NCI-H446 (cell line): ENCODE results near the gene DNAJB11.
"Not testable (repeated sequence)": the region's sequence is repeated elsewhere in the genome, so short reads cannot be mapped to it uniquely, and the experiment has no call there.

Experiments used
- DNase-seq, 2 experiments: peaks; one replicate each; lab custom pipeline; 2025; lab: John Stamatoyannopoulos, UW

Gene DNAJB11

DNA sequence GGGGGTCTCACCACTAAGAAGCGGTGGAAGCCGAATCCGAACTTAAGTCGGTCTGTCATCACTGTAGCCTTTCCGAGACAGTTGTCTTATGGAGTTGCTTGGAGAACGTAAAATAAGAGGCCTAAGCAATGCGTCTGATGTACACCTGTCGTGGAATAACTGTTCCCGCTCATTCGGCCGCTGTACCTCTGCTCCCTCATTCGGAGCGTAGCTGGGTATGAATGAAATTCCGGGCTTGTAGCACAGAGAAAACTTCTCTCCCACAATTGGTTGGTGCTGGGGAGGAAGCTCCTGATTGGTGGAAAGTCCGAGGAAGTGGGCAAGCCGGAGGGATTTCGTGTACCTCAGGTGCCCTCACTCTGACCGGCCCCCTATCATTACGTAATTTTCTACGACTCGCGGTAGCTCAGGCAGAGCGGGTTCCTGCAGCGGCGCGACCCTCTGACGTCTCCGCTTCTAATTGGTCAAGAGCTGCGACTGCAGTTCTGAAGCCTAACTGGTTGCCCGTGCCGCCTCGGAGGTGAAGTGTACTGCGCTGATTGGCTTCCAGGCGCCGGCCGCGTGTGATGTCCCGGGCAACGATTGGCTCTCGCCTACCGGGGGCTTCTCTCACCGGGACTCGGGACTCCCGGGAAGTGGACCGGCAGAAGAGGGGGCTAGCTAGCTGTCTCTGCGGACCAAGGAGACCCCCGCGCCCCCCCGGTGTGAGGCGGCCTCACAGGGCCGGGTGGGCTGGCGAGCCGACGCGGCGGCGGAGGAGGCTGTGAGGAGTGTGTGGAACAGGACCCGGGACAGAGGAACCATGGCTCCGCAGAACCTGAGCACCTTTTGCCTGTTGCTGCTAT is at the start of gene DNAJB11:
Gene DNAJB11 (plus strand): TSS at position 625 of the 845 bp plus-strand sequence. CDS start 178 bp downstream, at position 803.
- peak; percentile 99 to 100 for DNase-seq

DNA sequence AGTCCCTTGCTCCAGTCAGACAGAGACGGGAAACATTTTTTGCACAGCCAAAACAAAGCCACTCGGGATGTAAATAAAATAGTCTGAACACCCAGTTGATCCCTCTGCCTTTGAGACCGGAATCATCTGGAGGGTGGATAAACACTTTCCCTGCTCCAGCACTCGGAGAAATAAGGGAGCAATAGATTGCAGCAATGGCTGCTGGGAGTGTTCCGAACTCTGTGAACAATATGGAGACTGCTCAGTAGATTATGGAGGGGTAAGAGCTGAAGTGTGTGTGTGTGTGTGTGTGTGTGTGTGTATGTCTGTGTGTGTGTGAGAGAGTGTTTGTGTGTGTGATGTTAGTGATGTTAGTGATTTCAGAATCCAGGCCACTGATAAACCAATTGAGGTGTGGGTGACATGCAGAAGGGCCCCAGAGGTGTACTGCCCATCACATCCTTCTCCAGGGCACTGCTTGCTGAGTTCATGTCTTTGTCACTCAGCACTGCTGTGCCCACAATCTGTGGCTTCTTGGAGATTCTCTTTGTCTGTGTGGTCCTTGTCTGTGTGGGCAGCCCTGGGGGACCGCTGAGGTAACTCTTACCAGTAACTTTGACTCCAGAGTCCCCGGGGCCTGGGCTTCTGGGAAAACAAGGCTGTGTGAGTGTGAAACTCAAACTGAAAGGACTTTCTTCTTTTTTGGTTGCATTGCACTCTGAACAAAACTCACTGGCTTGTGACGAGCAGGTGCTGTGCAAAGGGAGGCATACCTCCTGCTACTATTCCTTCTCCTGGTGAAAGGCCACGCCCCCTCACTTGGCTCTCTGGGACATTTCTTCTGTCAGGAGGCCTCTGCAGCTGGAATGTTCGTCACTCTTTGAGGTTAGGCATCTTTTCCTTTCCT is 49.3 kb upstream of the DNAJB11 start:
- no peak for DNase-seq

DNA sequence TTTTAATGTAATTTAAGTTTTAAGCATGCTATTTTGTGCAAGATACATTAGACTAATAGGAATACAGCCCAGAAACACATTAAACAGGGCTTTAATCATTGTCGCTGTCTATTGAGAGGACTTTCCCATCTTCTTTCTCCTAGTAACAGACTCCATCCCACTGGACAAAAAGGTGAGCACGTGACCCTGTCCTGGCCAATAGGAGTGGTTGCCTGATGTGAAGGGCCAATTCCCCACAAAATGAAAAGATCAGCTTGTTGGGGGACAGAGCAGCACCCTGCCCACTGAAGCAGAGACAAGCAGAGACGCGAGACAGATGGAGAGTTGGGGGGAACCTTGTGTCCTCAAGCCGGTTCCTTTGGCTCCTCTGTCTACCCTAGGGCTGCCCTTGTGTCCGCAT is 47.5 kb upstream of the DNAJB11 start:
- DNase-seq, result no peak

GRCh38 chr3:186523434-186523833 is 47.1 kb upstream of the DNAJB11 start:
- no peak for DNase-seq

- no peak for DNase-seq
These were observed 45.9 kb upstream of the DNAJB11 start for GRCh38 chr3:186524616-186525015.

- DNase-seq, result no peak
These were observed 44.9 kb upstream of the DNAJB11 start for GRCh38 chr3:186525369-186526255.

GRCh38 chr3:186526256-186526606 is 44.3 kb upstream of the DNAJB11 start:
- DNase-seq, result peak; percentile 54 to 72

DNA sequence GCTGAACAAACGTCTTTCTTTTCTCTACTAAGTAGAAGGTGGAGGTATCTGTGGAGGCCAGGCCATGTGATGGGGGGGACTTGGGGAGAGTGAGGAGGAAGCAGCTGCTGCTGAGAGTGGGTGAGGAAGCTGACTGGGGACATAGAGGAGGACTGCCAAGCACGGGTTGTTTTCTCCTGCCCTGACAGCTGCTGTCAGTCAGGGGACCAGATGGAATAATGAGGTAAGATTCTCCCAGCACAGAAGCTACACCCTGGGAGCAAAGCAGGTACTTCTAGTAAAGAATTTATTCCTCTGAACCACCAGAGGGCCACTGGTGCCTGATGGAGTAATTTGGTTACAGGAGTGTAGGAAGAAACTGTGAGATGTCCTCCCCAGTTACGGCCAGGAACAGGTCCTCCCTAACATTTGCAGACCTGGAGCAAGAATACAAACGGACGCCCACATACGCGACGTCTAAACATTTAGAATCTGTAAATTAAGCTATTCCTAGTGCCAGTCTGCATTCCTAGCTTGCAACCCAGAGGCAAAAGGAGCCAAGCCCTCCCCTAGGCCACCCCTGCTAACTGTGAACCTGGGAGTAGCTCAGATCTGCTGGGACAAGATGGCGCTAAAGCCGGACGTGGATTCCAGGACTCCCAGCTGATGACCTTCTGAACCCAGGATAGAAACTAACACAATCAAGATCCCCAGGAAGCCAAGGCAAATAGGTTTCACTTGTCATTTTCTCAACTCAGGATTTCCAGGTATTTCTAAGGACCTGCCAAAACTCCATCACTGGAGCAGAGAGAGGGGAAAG is 41.1 kb upstream of the DNAJB11 start:
- peak in 1 of 2 experiments; percentile 75 for DNase-seq

DNA sequence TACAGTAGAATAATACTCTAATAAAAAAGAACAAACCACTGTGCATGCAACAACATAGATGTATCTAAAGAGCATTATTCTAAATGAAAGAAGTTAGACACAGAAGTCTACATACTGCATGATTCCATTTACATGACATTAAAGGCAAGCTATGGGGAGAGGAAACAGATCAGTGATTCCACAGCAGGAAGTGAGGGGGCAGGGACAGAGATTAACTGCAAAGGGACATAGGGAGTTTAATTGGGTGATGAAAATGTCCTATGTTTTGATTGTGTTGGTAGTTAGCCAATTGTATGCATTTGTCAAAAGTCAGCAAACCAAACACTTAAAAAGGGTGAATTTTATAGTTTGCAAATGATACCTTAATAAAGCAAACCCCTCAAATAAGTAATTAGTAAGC is 40.1 kb upstream of the DNAJB11 start:
- no peak for DNase-seq

GRCh38 chr3:186531694-186532093 is 38.8 kb upstream of the DNAJB11 start:
- not testable (repeated sequence) for DNase-seq

GRCh38 chr3:186532598-186533072 is 37.9 kb upstream of the DNAJB11 start:
- DNase-seq, result no peak

GRCh38 chr3:186534113-186534669 is 36.3 kb upstream of the DNAJB11 start:
- DNase-seq, result no peak

DNA sequence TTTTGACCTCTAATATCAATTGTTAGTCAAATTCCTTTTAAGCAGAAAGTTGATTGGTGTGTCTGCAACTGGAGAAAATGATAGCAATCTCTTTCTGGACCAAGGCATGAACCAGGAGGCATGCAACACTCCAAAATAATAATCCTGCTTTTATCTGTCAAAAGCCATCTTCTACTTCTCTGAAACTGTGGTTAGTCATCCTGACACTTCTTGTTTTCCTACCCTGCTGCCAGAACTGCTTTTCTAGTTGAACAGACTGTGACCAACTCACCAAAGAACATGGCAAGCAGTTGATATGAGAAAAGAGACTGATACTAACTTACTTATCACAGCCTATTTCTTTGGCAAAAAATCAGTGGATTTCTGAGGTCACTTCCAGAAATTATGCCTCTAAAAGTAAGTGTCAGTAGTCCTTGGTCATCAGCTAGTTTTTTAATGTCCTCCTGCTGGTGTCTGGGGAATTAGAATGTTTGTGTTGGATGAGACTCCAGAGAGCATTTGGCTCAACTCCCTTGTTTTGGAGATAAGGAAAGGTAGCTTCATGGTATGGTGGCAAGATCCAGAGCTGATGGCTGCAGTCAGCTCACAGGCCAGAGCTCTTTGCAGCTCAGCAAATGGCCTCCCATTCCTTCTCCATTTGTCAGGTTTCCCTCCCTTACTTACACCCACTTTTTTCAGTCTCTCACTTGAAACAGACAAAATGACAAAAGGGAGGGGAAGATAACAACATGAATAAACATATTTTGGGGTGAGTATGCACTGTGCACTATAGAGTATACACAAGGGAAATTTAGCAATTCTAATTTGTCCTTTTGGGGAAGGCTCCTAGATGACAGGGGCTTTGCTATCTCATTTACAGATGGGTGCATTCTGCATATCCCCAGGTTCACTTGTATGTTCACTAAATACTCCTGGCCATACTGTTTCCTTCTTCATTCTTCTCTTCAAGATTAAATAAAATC is 33.4 kb upstream of the DNAJB11 start:
- DNase-seq, result no peak

DNA sequence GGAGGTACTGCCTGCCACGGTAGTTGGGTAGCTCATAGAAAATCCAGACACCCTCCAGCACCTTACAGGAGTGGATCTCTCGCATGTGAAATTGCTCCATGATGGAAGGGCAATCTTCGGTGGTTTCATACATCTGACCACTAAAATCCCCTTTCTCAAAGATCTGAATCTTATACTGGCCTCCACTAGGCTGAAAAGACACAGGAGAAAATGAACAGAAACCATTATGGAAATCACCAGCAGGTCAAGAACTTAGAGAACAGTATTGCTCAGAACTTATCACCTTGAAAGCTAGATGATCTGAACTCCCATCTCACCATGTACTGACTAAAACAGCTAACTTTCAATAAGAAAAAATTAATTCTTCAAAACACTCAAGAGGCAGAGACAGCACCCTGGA is 31.7 kb upstream of the DNAJB11 start:
- no peak for DNase-seq

- DNase-seq, result peak; percentile 39 to 85
These were observed 30.2 kb upstream of the DNAJB11 start for GRCh38 chr3:186540221-186540834.

DNA sequence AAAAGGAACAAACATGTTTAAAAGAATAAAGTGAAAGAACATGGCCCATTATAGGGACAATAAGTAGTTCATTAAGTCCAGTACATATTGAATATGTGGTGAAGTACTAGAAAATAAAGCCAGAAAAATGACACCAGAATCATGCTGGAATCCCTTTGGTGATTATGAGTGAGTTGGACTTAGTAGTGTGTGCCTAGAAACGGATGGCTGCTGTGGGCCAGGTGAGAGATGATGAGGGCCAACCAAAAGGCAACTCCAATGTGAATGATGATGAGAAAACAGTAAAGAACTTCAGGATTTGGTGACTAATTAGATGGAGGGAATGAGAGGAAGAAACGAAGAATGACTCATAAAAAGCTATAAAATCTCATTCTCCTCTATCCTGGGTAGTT is 29.7 kb upstream of the DNAJB11 start:
- DNase-seq, result no peak

- no peak for DNase-seq
These were observed 26.2 kb upstream of the DNAJB11 start, which contains the start of gene CRYGS for GRCh38 chr3:186544281-186544680. Gene CRYGS, minus strand, starts transcription at chr3:186544380. Its CDS starts 54 bp downstream, at chr3:186544326.

DNA sequence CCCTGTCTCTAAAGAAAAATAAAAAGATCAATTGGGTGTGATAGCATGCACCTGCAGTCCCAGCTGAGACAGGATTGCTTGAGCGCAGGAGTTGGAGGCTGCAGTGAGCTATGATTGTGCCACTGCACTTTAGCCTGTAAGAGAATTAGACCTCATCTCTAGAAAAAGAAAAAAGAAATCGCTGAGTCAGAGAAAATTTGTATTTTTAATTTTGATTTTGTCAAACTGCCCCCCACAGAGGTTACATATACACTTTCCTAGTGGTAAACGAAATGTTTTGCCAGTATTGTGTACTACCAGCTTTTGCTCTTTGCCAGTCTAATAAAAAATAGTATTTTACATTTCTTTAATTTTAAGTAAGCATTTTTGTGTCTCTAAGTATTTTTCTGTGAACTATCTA is 21.0 kb upstream of the DNAJB11 start:
- DNase-seq, result no peak

- no peak for DNase-seq
These were observed 19.1 kb upstream of the DNAJB11 start for GRCh38 chr3:186551387-186551786.
